BE2C (cell line): ENCODE measurements around the gene CHST2.
A peak's percentile ranks its signal among the peaks of the same experiment; 100 is the strongest.

Experiments
- DNase-seq: peaks from one replicate; pipeline ENCODE4 v3.0.0-alpha.2; 2020
- H3K27me3 ChIP-seq: fragments of 250-450 bp; sonication (Bioruptor Pico); 2 replicates; pipeline ENCODE4 v1.5.1; 2020; ENCODE audit warnings: mild to moderate bottlenecking
- H3K36me3 ChIP-seq: fragments of 250-450 bp; sonication (Bioruptor Pico); 2 replicates; pipeline ENCODE4 v1.5.1; 2020; ENCODE audit warnings: mild to moderate bottlenecking
- H3K4me1 ChIP-seq: fragments of 250-450 bp; sonication (Bioruptor Pico); 2 replicates; pipeline ENCODE4 v1.5.1; 2020
- H3K4me3 ChIP-seq: 2 replicates; pipeline ENCODE4 v1.5.1; 2011; ENCODE audit warnings: low read depth, low read length
- H3K9me3 ChIP-seq: fragments of 250-450 bp; sonication (Bioruptor Pico); 2 replicates; pipeline ENCODE4 v1.5.1; 2020
- CTCF ChIP-seq: IDR thresholded peaks from 2 replicates; pipeline ENCODE4 v1.5.1; 2012; ENCODE audit warnings: mild to moderate bottlenecking, low read depth, low read length

The CHST2 gene

GRCh38 chr3:143089965-143090364, 29.6 kb upstream of the CHST2 start:
- no peak for DNase-seq
- Histone ChIP-seq H3K27me3 (no peaks in the 10 kb centered on the region), H3K9me3 (no peaks in the 10 kb centered on the region), H3K4me1 (peaks cover 5% of the 10 kb centered on the region), H3K36me3 (no peaks in the 10 kb centered on the region), H3K4me3 (no peak overlapping the region)
- no peak for TF ChIP-seq CTCF

GRCh38 chr3:143090486-143090885, 29.1 kb upstream of the CHST2 start:
- TF ChIP-seq CTCF: no peak
- Histone ChIP-seq H3K4me3 (peak overlapping the region; percentile 22), H3K27me3 (no peaks in the 10 kb centered on the region), H3K36me3 (no peaks in the 10 kb centered on the region), H3K9me3 (no peaks in the 10 kb centered on the region), H3K4me1 (peaks cover 5% of the 10 kb centered on the region)
- peak; percentile 83 for DNase-seq

GRCh38 chr3:143090976-143091837, 28.4 kb upstream of the CHST2 start:
- peak; percentile 57 for DNase-seq
- peak overlapping the region; percentile 22 for H3K4me3 ChIP-seq
- TF ChIP-seq CTCF: no peak
- H3K9me3 ChIP-seq: no peaks in the 10 kb centered on the region
- no peaks in the 10 kb centered on the region for H3K36me3 ChIP-seq
- H3K4me1 ChIP-seq: peaks cover 5% of the 10 kb centered on the region
- H3K27me3 ChIP-seq: no peaks in the 10 kb centered on the region

GRCh38 chr3:143092191-143092590, 27.4 kb upstream of the CHST2 start:
- no peak for TF ChIP-seq CTCF
- H3K9me3 ChIP-seq: no peaks in the 10 kb centered on the region
- no peaks in the 10 kb centered on the region for H3K36me3 ChIP-seq
- H3K27me3 ChIP-seq: no peaks in the 10 kb centered on the region
- H3K4me1 ChIP-seq: peaks cover 5% of the 10 kb centered on the region
- H3K4me3 ChIP-seq: no peak overlapping the region
- no peak for DNase-seq

- H3K4me3 ChIP-seq: no peak overlapping the region
- no peaks in the 10 kb centered on the region for H3K9me3 ChIP-seq
- peaks cover 2% of the 10 kb centered on the region for H3K4me1 ChIP-seq
- DNase-seq: no peak
- TF ChIP-seq CTCF: no peak
- no peaks in the 10 kb centered on the region for H3K36me3 ChIP-seq
- no peaks in the 10 kb centered on the region for H3K27me3 ChIP-seq
Observed at GRCh38 chr3:143095813-143096212, 23.8 kb upstream of the CHST2 start.

- Histone ChIP-seq H3K9me3 (no peaks in the 10 kb centered on the region), H3K4me1 (no peaks in the 10 kb centered on the region), H3K27me3 (no peaks in the 10 kb centered on the region), H3K4me3 (no peak overlapping the region), H3K36me3 (no peaks in the 10 kb centered on the region)
- no peak for TF ChIP-seq CTCF
- DNase-seq: no peak
Observed at GRCh38 chr3:143098032-143098764, 21.4 kb upstream of the CHST2 start.
